ENCODE measurements around the gene SUMO3. TPM values are rescaled to one million over a fixed set of nuclear protein-coding genes. Genes with fewer than 3 reads are reported as not detected.

Gene SUMO3
- total and polyA plus RNA-seq, 2 donors (not counting 3 experiments of a cell fraction or from before 2014, with no cell fraction given) = 102 to 123 TPM

GRCh38 chr21:44761747-44762208, 56.1 kb downstream of the SUMO3 start:
- H3K27me3 ChIP-seq (ENCODE audit: control insufficient read depth in 2 of 2, insufficient read depth in 2 of 2, low read length in 2 of 2) = no peaks in the 10 kb centered on the region
- no peaks in the 10 kb centered on the region for H3K9me3 ChIP-seq (replicated peaks; ENCODE audit: control insufficient read depth, insufficient read depth, low read length)
- no TSS peak for BruUV-seq (replicated peaks)
- peaks cover 5% of the 10 kb centered on the region for H3K4me1 ChIP-seq (ENCODE audit: control insufficient read depth, extremely low read depth, insufficient read depth, low read length)
- no peak for FAIRE-seq
- H3K36me3 ChIP-seq (ENCODE audit: control insufficient read depth in 2 of 2, extremely low read depth in 1 of 2, insufficient read depth in 2 of 2, low read length in 2 of 2) = no peaks in the 10 kb centered on the region
- POLR2A ChIA-PET = no interaction called here
- H3K79me2 ChIP-seq (ENCODE audit: control insufficient read depth, insufficient read depth, low read length) = no peaks in the 10 kb centered on the region
- dilution Hi-C loops (cut with MboI; ENCODE audit: extremely low pct_ligation_motif_present, low sequenced_read_pairs) (no loop called here), intact Hi-C loops (cut with micrococcal nuclease) (no loop called here)
- no peak overlapping the region for H3K4me2 ChIP-seq (ENCODE audit: insufficient read depth, low read length)
- H2AFZ ChIP-seq (ENCODE audit: low read depth, low read length) = no peak overlapping the region
- H3K9me1 ChIP-seq (replicated peaks; ENCODE audit: control insufficient read depth, extremely low read depth, insufficient read depth, low read length) = no peaks in the 10 kb centered on the region
- no peak overlapping the region for H3K9ac ChIP-seq (replicated peaks; ENCODE audit: extremely low read depth, insufficient read depth, low read length)
- CTCF ChIA-PET = interaction anchor here (1.0 to 1.8 kb wide), 2 partner anchors 9 to 19 kb away, joined by 4 to 5 read pairs; no protein-coding TSS in a partner anchor
- TF ChIP-seq MYC (IDR thresholded peaks at IDR 0.05; ENCODE audit: low read depth, low read length) (no peak), MAX (IDR thresholded peaks at IDR 0.05; ENCODE audit: insufficient read depth, insufficient read length) (no peak), POLR2A (IDR thresholded peaks at IDR 0.05; ENCODE audit: low read depth, low read length) (no peak), FOS (IDR thresholded peaks at IDR 0.05; ENCODE audit: borderline replicate concordance, insufficient read depth, low read length) (no peak), CTCF (IDR thresholded peaks at IDR 0.05; ENCODE audit: extremely low read depth in 1 of 2, insufficient read depth in 1 of 2, low read depth in 1 of 2, low read length in 2 of 2) (no peak), GATA2 (IDR thresholded peaks at IDR 0.05; ENCODE audit: insufficient read depth, insufficient read length, low read depth, low read length) (no peak), EZH2 (IDR thresholded peaks at IDR 0.05; ENCODE audit: borderline replicate concordance, low read depth, low read length, severe bottlenecking) (no peak), JUN (IDR thresholded peaks at IDR 0.05; ENCODE audit: borderline replicate concordance, insufficient read depth, insufficient read length, low read depth) (no peak), POLR2AphosphoS5 (IDR thresholded peaks at IDR 0.05; ENCODE audit: insufficient read depth, low read depth, low read length) (no peak)
- H3K27ac ChIP-seq (ENCODE audit: insufficient read depth, low read depth, low read length) = no peak overlapping the region
- H4K20me1 ChIP-seq (replicated peaks; ENCODE audit: control insufficient read depth, extremely low read depth, insufficient read depth, low read length) = no peaks in the 10 kb centered on the region
- no peak for DNase-seq (ENCODE audit: low read depth, low spot score)
- H3K4me3 ChIP-seq (replicated peaks in 1 of 3; ENCODE audit: insufficient read depth in 1 of 3, low read depth in 1 of 3, low read length in 3 of 3) = no peak overlapping the region

All from endothelial cell of umbilical vein (primary cell).